Esophagus muscularis mucosa (tissue), 4 donors: ENCODE results near the gene GSTM2.
"Not testable (repeated sequence)": the region's sequence is repeated elsewhere in the genome, so short reads cannot be mapped to it uniquely, and the experiment has no call there.

Source experiments
- EP300 ChIP-seq: sonication (generic); formaldehyde crosslinking; IDR thresholded peaks from one replicate; pipeline ENCODE4 v1.6.1; 2017; ENCODE audit warnings: antibody characterized with exemption
- POLR2A ChIP-seq: fragments of 450-650 bp; IDR thresholded peaks from one replicate; pipeline ENCODE4 v1.6.1; 2017; ENCODE audit warnings: antibody characterized with exemption, moderate library complexity, mild to moderate bottlenecking, low read depth
- POLR2AphosphoS5 ChIP-seq, 2 donors: sonication (generic); formaldehyde crosslinking; IDR thresholded peaks; one replicate each; pipeline ENCODE4 v1.6.1; 2017; ENCODE audit warnings: antibody characterized with exemption in 2 of 2
- TF ChIP-seq, protein P1 (sequence below), 3 experiments: fragments of 200-600 bp in 2 of 3; fragments of 450-650 bp in 1 of 3; sonication (generic) in 2 of 3; IDR thresholded peaks; one replicate each; pipeline ENCODE4 v1.5.1; 2017 to 2019; ENCODE audit warnings: antibody characterized with exemption in 3 of 3, mild to moderate bottlenecking in 2 of 3, moderate library complexity in 1 of 3

DNA sequence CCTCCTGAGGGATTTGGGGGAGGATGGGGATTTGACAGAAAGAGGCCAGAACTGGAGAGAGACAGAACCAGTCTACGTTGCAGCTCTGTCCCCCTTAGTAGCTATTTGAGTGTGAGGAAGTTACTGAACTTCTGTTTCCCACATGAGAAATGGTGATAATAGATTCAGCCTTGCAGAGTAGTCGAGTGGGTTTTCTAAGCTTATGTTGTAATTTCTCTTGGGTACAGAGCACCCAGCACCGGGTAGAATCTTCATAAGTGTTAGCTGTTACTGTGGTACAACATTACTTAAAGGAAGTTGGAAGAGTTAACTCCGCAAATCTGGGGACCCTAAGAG lies 7.2 kb upstream of the GSTM2 start:
- TF ChIP-seq, protein P1, sequence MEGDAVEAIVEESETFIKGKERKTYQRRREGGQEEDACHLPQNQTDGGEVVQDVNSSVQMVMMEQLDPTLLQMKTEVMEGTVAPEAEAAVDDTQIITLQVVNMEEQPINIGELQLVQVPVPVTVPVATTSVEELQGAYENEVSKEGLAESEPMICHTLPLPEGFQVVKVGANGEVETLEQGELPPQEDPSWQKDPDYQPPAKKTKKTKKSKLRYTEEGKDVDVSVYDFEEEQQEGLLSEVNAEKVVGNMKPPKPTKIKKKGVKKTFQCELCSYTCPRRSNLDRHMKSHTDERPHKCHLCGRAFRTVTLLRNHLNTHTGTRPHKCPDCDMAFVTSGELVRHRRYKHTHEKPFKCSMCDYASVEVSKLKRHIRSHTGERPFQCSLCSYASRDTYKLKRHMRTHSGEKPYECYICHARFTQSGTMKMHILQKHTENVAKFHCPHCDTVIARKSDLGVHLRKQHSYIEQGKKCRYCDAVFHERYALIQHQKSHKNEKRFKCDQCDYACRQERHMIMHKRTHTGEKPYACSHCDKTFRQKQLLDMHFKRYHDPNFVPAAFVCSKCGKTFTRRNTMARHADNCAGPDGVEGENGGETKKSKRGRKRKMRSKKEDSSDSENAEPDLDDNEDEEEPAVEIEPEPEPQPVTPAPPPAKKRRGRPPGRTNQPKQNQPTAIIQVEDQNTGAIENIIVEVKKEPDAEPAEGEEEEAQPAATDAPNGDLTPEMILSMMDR (IDR thresholded peaks at IDR 0.05): not testable (repeated sequence)
- TF ChIP-seq POLR2A; POLR2AphosphoS5 (IDR thresholded peaks at IDR 0.05); EP300: not testable (repeated sequence)
